GM19452 (cell line): ENCODE results near the gene IP6K3.

ENCODE experiments used
- ATAC-seq: cut with Tn5 transposase; IDR thresholded peaks from one replicate; pipeline ENCODE4 v1.9.1; 2021; ENCODE audit not compliant: unreplicated experiment

IP6K3 gene, protein sequence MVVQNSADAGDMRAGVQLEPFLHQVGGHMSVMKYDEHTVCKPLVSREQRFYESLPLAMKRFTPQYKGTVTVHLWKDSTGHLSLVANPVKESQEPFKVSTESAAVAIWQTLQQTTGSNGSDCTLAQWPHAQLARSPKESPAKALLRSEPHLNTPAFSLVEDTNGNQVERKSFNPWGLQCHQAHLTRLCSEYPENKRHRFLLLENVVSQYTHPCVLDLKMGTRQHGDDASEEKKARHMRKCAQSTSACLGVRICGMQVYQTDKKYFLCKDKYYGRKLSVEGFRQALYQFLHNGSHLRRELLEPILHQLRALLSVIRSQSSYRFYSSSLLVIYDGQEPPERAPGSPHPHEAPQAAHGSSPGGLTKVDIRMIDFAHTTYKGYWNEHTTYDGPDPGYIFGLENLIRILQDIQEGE

DNA sequence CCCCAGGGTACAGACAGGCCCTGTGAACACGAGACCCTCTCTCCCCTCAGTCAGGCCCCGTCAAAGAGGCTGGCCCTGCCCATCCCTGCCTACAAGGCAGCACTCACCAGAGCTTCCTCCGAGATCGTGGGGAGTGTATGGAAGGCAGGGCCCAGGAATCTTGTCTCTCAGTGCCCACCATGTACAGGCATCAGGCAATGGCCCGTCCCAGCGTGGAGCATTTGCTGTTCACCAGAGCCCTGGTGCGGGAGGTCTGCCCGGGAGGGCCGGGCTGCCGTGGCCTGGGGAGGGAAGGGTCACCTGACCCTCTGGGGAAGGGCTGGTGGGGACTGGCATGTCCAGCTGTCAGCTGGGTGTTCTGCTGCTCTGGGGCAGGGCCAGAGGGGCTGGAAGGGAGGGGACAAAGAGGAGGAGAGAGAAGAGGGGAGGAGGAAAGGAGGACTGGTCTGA lies at the start of gene IP6K3:
TSS of gene IP6K3 (minus strand) at position 255 of the 450 bp plus-strand sequence. CDS start 11,429 bp downstream, outside the sequence.
- ATAC-seq: no peak

GRCh38 chr6:33794910-33795623 lies 48.4 kb upstream of the IP6K3 start:
- ATAC-seq: no peak

DNA sequence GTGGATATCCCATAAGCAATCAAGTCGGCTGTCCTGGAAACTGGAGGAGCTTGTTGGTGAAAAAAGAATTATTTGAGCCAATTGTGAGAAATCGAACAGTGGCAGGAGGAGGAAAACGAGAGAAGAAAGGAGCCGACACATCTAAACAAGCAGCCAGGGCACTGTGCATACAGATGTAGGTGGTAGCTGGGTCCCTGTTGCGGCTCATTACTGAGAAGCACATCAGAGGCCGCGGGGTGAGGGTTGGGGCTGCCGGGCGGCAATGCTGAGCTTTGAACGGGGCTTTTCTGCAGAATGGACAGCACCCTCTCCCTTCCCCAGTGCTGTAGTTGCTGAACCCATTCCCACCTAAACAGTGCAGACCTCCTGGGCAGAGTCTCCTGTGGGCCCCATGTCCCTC lies 46.3 kb upstream of the IP6K3 start:
- no peak for ATAC-seq

- ATAC-seq: no peak
Observed at GRCh38 chr6:33791620-33792019, 44.9 kb upstream of the IP6K3 start.

DNA sequence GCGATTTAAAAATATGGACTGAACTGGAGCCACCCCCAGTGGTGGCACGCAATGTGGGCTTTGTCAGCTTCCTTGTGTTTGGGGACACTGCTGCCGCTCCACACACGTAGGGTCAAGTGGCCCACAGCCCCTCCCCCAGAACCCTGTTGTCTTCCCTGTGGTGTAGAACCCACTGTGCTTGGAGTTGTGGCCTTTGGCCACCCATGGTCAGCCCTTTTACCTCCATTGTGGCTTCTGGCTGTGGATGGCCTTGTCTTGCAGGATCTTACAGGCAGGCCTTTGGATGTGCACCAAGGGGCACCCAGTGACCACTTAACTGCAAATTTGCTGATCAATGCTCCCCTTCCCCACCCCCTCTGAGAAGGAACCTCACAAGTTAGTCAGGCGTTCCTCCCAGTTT lies 44.2 kb upstream of the IP6K3 start:
- no peak for ATAC-seq

DNA sequence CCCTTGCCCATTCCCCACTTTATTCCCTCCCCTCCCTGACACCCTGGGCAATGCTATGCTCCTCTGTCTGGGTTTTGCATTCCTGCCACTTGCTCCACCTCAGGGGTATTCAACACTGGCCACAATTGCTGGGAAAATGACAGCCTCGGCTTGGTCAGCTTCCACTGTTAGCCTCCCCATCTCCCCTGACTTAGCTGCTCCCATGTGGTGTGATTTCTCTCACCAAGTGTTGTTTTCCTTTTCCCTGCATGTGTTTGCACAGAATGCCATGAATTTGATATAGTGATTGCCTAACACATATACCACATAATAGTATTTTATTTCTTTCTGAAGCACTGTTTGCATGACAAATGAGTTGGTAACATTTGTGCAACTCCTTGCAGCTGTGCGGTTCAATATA lies 43.7 kb upstream of the IP6K3 start:
- ATAC-seq: no peak

DNA sequence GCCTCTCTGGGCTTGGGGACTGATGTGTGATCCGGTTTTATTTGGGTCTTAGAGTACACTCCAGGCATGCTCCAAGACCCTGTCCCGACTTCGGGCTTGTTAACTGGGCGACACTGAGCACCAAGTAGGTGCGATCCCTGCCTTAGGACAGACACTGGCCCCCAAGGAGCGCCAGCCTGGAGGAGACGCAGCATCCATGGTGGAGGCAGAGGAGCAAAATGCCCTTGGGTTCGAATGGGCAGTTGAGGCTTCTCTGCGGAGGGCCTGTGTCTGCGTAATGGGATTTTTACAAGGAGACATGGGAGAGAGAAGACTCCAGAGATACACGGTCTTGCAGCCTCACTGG lies 42.8 kb upstream of the IP6K3 start:
- ATAC-seq: no peak

- ATAC-seq: peak; percentile 85
Observed at GRCh38 chr6:33788694-33789549, 42.2 kb upstream of the IP6K3 start, which contains the start of gene LEMD2. Gene LEMD2 (minus strand): TSS chr6:33789130. CDS start chr6:33789116, 14 bp downstream.

- ATAC-seq: peak; percentile 40
Observed at GRCh38 chr6:33787954-33788693, 41.4 kb upstream of the IP6K3 start.

- ATAC-seq: no peak
Observed at GRCh38 chr6:33787346-33787953, 40.7 kb upstream of the IP6K3 start.

DNA sequence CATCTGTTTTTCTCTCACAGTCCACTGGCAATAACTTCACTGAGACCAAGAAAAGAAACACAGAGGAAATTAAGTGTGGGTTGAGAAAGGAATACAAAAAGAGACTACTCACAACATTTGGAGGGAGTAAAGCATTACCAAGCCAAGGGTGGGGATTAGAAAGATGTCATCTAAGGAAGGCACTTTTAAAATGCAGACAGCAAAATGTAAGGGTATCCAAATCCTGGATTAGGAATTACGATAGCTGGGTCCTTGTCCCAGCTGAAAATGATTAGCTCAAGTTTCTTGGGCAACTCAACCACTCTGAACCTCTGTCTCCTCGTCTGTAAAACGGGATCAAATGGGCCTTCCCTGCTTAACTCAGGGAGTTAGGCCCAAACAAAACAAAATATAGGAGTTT lies 40.0 kb upstream of the IP6K3 start:
- ATAC-seq: no peak

DNA sequence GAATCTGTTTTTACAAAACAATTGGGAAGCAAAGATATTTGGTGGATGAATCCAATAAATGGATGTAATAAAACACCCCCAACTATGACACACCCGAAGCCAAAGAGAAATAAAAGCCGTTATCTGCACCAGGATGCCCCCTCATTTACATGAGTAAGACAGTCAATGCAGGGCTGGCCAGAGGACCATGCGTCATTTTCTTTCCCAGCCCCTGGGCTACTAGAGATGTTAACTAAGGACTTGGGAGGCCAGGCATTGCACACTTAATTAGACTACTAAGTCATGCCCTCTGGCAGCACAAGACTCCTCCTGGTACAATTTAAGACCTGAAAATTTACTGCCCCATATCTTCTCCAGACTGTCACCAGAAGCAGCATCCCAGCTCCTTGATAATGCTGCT lies 39.1 kb upstream of the IP6K3 start:
- ATAC-seq: no peak

DNA sequence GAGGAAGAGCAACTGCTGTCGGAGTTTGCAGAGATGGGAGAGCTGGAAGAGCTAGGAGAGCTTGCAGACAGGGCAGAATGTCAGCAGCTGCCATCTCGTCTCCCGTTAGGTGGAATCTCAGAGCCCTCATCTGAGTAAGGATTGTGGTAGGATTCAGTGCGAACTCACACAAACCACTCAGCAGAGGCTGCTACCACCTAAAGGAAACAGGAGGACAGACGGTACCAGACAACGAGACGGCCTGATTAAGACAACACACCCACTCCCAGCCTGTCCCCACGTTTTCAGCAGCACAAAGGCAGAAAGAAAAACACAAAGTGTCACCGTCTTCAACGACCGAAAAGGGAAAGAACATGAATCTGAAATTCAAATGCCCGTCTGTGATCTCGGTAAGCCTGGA lies 38.1 kb upstream of the IP6K3 start:
- ATAC-seq: no peak

DNA sequence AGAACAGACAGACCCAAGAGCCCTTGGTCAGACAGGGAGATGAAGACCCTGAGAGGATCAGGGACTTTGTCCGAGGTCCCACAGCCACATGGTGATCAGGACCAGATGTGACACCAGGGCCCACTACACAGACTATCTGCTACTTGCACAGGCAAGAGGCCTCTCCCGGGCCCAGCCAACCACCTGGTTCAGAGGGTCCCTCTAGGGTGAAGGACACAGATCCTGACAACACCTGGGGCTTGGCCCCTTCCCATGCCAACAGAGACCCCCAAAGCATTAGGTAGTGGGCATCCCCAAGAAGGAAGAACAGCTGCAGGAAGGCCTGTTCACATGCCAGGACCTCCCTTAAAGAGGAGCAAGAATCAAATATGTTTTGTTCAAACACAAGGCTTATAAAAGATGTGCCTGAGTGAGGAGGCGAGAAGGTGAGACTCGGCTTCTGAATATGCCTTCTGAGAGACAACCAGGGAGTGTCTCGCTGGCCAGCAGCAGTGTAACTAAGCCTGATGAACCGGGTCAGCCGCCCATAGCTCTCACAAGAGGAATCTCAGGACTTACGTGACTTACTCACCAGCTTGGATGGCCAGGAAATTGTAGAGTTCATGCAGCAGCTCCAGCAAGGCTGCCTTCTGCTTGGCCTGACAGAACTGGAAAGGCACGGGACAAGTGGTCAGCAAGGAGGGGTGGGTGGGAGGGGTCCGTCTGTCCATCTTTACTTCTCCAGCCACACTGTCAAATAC lies 37.2 kb upstream of the IP6K3 start:
- ATAC-seq: no peak

GRCh38 chr6:33782561-33782960 lies 35.9 kb upstream of the IP6K3 start:
- ATAC-seq: no peak

GRCh38 chr6:33781131-33781975 lies 34.6 kb upstream of the IP6K3 start:
- no peak for ATAC-seq

- no peak for ATAC-seq
Observed at GRCh38 chr6:33779895-33780294, 33.2 kb upstream of the IP6K3 start.

DNA sequence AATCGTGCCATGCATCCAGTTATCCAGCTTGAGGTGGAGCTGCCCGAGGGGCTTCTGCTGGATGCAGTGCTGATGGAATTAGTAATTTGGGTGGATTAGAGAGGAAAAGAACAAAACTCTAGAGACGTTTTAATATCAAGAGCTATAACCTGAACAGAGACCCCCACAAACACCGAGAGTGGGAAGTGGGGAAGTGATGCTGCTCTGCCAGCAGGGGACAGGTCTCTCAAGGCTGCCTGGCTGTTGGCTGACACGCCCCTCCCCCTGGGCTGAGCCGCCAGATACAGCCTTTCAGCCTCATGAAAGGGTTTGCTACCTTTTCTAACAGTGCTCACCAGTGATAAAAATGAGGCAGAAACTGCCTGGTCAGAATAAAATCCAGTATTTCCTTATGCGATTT lies 32.6 kb upstream of the IP6K3 start:
- no peak for ATAC-seq
